Measurements from ENCODE around the gene ATRNL1.
"Not testable (repeated sequence)": the region's sequence is repeated elsewhere in the genome, so short reads cannot be mapped to it uniquely, and the experiment has no call there.

Gene ATRNL1

DNA sequence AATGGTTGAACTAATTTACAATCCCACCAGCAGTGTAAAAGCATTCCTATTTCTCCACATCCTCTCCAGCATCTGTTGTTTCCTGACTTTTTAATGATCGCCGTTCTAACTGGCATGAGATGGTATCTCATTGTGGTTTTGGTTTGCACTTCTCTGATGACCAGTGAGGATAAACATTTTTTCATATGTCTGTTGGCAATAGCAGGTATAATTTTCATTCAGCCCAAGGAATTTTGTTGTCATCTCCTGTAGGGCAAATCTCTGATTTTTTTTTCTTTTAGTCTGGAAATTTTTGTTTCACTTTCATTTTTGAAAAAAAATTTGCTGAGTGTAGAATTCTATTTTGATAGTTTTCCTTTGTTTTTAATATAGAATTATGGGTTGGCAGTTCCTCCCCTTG lies 114.1 kb downstream of the ATRNL1 start:
- H3K4me1 ChIP-seq; H3K27me3 ChIP-seq (ENCODE audit: low read depth); H3K9me3 ChIP-seq; H3K36me3 ChIP-seq (replicated peaks); DNase-seq (ENCODE audit: low spot score in 2 of 2); H3K4me3 ChIP-seq; in situ Hi-C loops (cut with MboI; ENCODE audit: low sequenced_read_pairs): not testable (repeated sequence)

DNA sequence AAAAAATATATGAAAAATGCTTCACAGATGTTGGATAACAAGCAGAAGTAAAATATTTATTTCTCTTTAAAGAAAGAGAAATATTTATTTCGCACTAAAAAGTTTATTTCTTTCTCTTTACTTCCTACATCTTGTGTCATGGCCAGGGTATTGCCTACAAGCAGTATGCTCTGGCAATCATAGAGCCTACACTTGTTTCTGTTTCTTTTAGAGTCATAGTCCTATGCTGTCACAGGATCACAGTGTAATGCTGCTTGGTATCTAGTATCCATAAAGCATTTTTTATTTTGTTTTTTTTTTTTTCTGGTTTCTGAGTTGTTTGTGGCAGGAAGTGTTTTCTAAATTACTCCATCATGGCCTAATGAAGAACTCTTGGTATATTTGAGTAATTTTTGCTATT lies 116.0 kb downstream of the ATRNL1 start:
- Histone ChIP-seq H3K4me3 (no peak overlapping the region), H3K4me1 (no peaks in the 10 kb centered on the region), H3K9me3 (no peaks in the 10 kb centered on the region), H3K27me3 (ENCODE audit: low read depth) (no peaks in the 10 kb centered on the region), H3K36me3 (replicated peaks) (no peaks in the 10 kb centered on the region)
- no peak for DNase-seq (ENCODE audit: low spot score in 2 of 2)
- in situ Hi-C loops (cut with MboI; ENCODE audit: low sequenced_read_pairs): no loop called here

DNA sequence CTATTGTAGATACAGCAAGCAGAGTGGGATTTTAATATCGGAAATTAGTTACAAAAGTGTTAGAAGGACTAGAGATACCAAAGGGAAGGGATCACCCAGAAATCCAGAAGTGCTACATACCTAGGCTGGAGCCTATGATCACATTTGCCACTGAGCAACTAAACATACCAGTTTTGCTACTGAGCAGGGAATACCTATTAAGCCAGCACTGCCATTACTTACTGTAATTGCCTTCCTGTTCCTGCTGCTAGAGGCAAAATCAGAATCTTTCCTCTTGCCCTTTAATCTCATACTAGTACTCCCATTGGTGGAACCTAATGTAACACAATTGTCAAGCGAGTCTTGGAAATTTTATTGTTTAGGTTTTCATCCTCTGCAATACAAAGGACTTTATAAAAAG lies 121.7 kb downstream of the ATRNL1 start:
- no peak overlapping the region for H3K4me3 ChIP-seq
- H3K4me1 ChIP-seq: no peaks in the 10 kb centered on the region
- no peaks in the 10 kb centered on the region for H3K9me3 ChIP-seq
- in situ Hi-C loops (cut with MboI; ENCODE audit: low sequenced_read_pairs): no loop called here
- H3K27me3 ChIP-seq (ENCODE audit: low read depth): no peaks in the 10 kb centered on the region
- H3K36me3 ChIP-seq (replicated peaks): no peaks in the 10 kb centered on the region
- DNase-seq (ENCODE audit: low spot score in 2 of 2): no peak

DNA sequence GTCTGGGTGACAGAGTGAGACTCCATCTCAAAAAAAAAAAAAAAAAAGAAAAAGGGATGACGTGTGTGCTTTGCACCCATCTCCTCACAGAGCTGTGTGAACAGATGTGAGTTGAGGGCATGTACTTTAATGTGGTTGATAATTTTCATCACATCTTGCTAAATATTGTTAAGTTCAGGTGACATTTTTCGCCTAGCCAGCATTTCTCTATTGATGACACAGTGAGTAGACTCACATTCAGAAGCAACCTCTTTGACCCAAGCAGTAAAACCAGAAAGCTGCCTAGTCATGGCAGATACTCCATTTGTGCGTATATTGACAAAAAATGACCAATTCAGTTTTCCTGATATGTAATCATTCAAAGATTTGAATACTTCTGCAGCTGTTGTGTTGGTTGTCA lies 126.0 kb downstream of the ATRNL1 start:
- DNase-seq (ENCODE audit: low spot score in 2 of 2): no peak
- H3K4me3 ChIP-seq: no peak overlapping the region

GRCh38 chr10:115222039-115222438 lies 128.9 kb downstream of the ATRNL1 start:
- in situ Hi-C loops (cut with MboI; ENCODE audit: low sequenced_read_pairs): no loop called here
- Histone ChIP-seq H3K9me3 (no peaks in the 10 kb centered on the region), H3K36me3 (replicated peaks) (no peaks in the 10 kb centered on the region), H3K27me3 (ENCODE audit: low read depth) (no peaks in the 10 kb centered on the region), H3K4me3 (no peak overlapping the region), H3K4me1 (no peaks in the 10 kb centered on the region)
- DNase-seq (ENCODE audit: low spot score in 2 of 2): no peak

More for the DNA sequence above, 126.0 kb downstream of the ATRNL1 start:
- Histone ChIP-seq H3K4me1 (no peaks in the 10 kb centered on the region), H3K36me3 (replicated peaks) (no peaks in the 10 kb centered on the region), H3K9me3 (no peaks in the 10 kb centered on the region), H3K27me3 (ENCODE audit: low read depth) (no peaks in the 10 kb centered on the region)
- in situ Hi-C loops (cut with MboI; ENCODE audit: low sequenced_read_pairs): no loop called here

GRCh38 chr10:115239761-115240160 lies 146.6 kb downstream of the ATRNL1 start:
- H3K4me1 ChIP-seq: no peaks in the 10 kb centered on the region
- no peaks in the 10 kb centered on the region for H3K36me3 ChIP-seq (replicated peaks)
- in situ Hi-C loops (cut with MboI; ENCODE audit: low sequenced_read_pairs): no loop called here
- no peaks in the 10 kb centered on the region for H3K9me3 ChIP-seq
- peaks cover 7% of the 10 kb centered on the region for H3K27me3 ChIP-seq (ENCODE audit: low read depth)
- no peak overlapping the region for H3K4me3 ChIP-seq
- no peak for DNase-seq (ENCODE audit: low spot score in 2 of 2)

DNA sequence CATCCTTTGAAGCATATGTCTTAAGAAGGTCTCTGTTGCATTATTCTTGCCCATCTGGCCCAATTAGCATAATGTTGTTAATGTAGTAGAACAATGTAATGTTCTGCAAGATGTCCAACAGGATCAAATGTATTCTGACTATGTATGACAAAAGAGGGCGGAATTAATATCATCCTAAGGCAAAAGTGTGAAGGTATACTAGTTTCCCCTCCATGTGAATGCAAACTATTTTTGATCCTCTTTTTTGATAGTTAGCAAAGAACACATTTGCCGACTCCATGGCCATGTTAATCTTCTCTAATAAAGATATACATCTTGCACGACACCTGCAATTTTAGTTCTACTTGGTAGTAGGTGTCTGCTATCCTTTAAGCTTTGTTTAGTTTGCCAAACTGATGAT lies 157.6 kb downstream of the ATRNL1 start:
- in situ Hi-C loops (cut with MboI; ENCODE audit: low sequenced_read_pairs): no loop called here
- H3K4me1 ChIP-seq: no peaks in the 10 kb centered on the region

GRCh38 chr10:115253765-115254164 lies 160.6 kb downstream of the ATRNL1 start:
- DNase-seq (ENCODE audit: low spot score in 2 of 2); H3K9me3 ChIP-seq; H3K4me3 ChIP-seq; in situ Hi-C loops (cut with MboI; ENCODE audit: low sequenced_read_pairs); H3K27me3 ChIP-seq (ENCODE audit: low read depth); H3K4me1 ChIP-seq; H3K36me3 ChIP-seq (replicated peaks): not testable (repeated sequence)

More for the DNA sequence above, 157.6 kb downstream of the ATRNL1 start:
- H3K4me3 ChIP-seq: no peak overlapping the region
- no peak for DNase-seq (ENCODE audit: low spot score in 2 of 2)
- no peaks in the 10 kb centered on the region for H3K9me3 ChIP-seq
- peaks cover 2% of the 10 kb centered on the region; the same call in 1 of the 2 replicates for H3K27me3 ChIP-seq (ENCODE audit: low read depth)
- H3K36me3 ChIP-seq (replicated peaks): no peaks in the 10 kb centered on the region

DNA sequence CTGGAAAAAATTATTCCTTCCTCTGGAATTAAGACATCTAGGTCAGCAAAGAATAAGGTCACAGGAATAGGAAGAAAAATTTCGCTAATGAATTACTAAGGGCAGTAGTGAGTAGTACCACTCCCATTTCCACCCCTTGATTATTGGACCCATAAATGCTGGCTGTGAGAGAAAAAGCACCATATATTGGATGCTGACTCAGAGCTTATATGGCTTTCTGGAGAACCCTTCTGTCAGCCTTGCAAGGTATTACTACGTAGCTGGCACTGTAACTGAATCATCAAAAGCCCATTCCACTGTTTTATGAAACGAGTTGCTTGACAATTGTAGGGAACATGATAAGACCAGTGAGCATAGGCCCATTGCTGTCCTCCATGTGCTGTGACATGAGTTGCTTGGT lies 179.3 kb downstream of the ATRNL1 start:
- no peaks in the 10 kb centered on the region for H3K36me3 ChIP-seq (replicated peaks)

GRCh38 chr10:115278294-115278693 lies 185.1 kb downstream of the ATRNL1 start:
- H3K36me3 ChIP-seq (replicated peaks): no peaks in the 10 kb centered on the region
- DNase-seq (ENCODE audit: low spot score in 2 of 2): no peak
- no peaks in the 10 kb centered on the region for H3K9me3 ChIP-seq
- no peaks in the 10 kb centered on the region for H3K27me3 ChIP-seq (ENCODE audit: low read depth)
- no peaks in the 10 kb centered on the region for H3K4me1 ChIP-seq
- in situ Hi-C loops (cut with MboI; ENCODE audit: low sequenced_read_pairs): no loop called here
- H3K4me3 ChIP-seq: no peak overlapping the region

More for the DNA sequence above, 179.3 kb downstream of the ATRNL1 start:
- no peak for DNase-seq (ENCODE audit: low spot score in 2 of 2)
- in situ Hi-C loops (cut with MboI; ENCODE audit: low sequenced_read_pairs): no loop called here
- Histone ChIP-seq H3K27me3 (ENCODE audit: low read depth) (no peaks in the 10 kb centered on the region), H3K9me3 (no peaks in the 10 kb centered on the region), H3K4me3 (no peak overlapping the region), H3K4me1 (no peaks in the 10 kb centered on the region)

DNA sequence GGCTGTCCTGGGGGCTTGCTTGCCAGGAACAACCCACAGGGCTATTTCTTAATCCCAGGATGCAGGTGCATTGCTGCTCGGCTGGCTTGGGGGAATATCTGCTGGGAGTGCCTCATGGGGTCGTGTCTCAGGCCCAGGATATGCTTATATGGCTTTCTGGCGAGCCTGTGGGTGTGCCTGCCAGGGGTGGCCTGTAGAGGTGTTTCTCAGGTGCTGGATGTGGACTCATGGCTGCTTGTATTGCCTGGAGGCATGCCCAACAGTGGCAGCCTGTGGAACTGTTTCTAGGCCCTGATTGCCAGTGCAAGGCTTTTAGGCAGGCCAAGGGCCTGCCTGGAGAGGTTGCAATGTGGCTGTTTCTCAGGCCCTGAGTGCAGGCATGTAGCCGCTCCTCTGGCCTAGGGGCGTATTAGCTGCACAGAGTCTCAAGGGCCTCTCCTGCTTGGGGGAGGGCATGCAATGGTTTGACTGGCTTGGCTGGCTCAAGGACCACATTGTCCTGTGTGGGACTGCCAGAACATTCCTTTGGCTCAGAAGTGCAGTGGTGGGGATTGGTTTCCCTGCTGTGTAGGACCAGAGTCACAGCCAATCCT lies 202.1 kb downstream of the ATRNL1 start:
- Histone ChIP-seq H3K4me3 (no peak overlapping the region), H3K9me3 (no peaks in the 10 kb centered on the region), H3K4me1 (no peaks in the 10 kb centered on the region), H3K27me3 (ENCODE audit: low read depth) (no peaks in the 10 kb centered on the region), H3K36me3 (replicated peaks) (no peaks in the 10 kb centered on the region)
- DNase-seq (ENCODE audit: low spot score in 2 of 2): no peak
- in situ Hi-C loops (cut with MboI; ENCODE audit: low sequenced_read_pairs): no loop called here

DNA sequence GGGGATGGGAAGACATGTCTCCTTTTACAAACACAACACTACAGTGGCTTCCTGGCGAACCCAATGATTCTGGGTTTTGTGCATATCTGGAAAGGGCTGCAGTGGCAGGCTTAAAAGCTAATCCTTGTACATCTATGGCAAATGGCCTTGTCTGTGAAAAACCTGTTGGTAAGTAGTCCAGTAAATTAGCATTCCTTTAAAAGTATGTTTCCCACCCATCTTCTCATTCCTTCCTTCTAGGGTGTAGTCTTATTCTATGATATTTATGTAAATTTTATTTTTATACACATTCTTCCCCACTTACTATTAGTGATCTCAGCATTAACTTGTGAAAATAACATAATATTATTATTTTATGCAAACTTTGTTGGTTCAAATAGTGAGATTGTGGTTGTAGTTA lies 206.9 kb downstream of the ATRNL1 start:
- no peaks in the 10 kb centered on the region for H3K36me3 ChIP-seq (replicated peaks)
- no peak overlapping the region for H3K4me3 ChIP-seq
- no peaks in the 10 kb centered on the region for H3K4me1 ChIP-seq
- H3K9me3 ChIP-seq: no peaks in the 10 kb centered on the region
- H3K27me3 ChIP-seq (ENCODE audit: low read depth): no peaks in the 10 kb centered on the region
- DNase-seq (ENCODE audit: low spot score in 2 of 2): no peak
- in situ Hi-C loops (cut with MboI; ENCODE audit: low sequenced_read_pairs): no loop called here

DNA sequence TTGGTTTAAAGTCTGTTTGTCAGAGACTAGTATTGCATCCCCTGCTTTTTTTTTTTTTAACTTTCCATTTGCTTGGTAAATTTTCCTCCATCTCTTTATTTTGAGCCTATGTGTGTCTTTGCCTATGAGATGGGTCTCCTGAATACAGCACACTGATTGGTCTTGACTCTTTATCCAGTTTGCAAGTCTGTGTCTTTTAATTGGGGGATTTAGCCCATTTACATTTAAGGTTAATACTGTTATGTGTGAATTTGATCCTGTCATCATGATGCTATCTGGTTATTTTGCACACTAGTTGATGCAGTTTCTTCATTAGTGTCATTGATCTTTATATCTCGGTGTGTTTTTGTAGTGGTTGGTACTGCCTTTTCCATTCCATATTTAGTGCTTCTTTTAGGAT lies 226.5 kb downstream of the ATRNL1 start:
- H3K27me3 ChIP-seq (ENCODE audit: low read depth); DNase-seq (ENCODE audit: low spot score in 2 of 2); H3K9me3 ChIP-seq; H3K4me3 ChIP-seq; in situ Hi-C loops (cut with MboI; ENCODE audit: low sequenced_read_pairs); H3K4me1 ChIP-seq; H3K36me3 ChIP-seq (replicated peaks): not testable (repeated sequence)

GRCh38 chr10:115321360-115321759 lies 228.2 kb downstream of the ATRNL1 start:
- Histone ChIP-seq H3K9me3 (no peaks in the 10 kb centered on the region), H3K27me3 (ENCODE audit: low read depth) (no peaks in the 10 kb centered on the region), H3K4me3 (no peak overlapping the region), H3K4me1 (no peaks in the 10 kb centered on the region), H3K36me3 (replicated peaks) (no peaks in the 10 kb centered on the region)
- DNase-seq (ENCODE audit: low spot score in 2 of 2): no peak
- in situ Hi-C loops (cut with MboI; ENCODE audit: low sequenced_read_pairs): no loop called here

GRCh38 chr10:115328331-115328730 lies 235.2 kb downstream of the ATRNL1 start:
- no peaks in the 10 kb centered on the region for H3K27me3 ChIP-seq (ENCODE audit: low read depth)
- DNase-seq (ENCODE audit: low spot score in 2 of 2): no peak
- no peaks in the 10 kb centered on the region for H3K4me1 ChIP-seq
- H3K36me3 ChIP-seq (replicated peaks): no peaks in the 10 kb centered on the region
- H3K4me3 ChIP-seq: no peak overlapping the region
- no peaks in the 10 kb centered on the region for H3K9me3 ChIP-seq
- in situ Hi-C loops (cut with MboI; ENCODE audit: low sequenced_read_pairs): no loop called here
